K562 (cell line): Measurements from ENCODE around the gene RPL38. TPM values are rescaled to one million over a fixed set of nuclear protein-coding genes. Genes with fewer than 3 reads are reported as not detected.
A peak's percentile ranks its signal among the peaks of the same experiment; 100 is the strongest.

Source experiments
- ATAC-seq: fragments of 200-7000 bp; cut with Tn5 transposase; 3 replicates; pipeline ENCODE4 v1.9.1; 2020; ENCODE audit warnings: moderate library complexity
- BruUV-seq: library from RNA; stranded (reverse); fragments of 400-500 nt; replicated peaks from 2 replicates; lab custom pipeline; 2021; lab: Mats Ljungman, UMichigan
- CTCF ChIA-PET: fragments of 300-600 bp; formaldehyde crosslinking; extraction: SDS; loops from one replicate; lab custom pipeline; 2021; ENCODE audit warnings: low intra/inter-chr PET ratio; lab: Yijun Ruan, JAX
- POLR2A ChIA-PET: fragments of 300-600, 350-650 bp; sonication (Branson Sonifier 250); formaldehyde crosslinking; extraction: SDS; loops from one replicate; lab custom pipeline; 2021; ENCODE audit warnings: antibody characterized with exemption, inconsistent platforms; lab: Yijun Ruan, JAX
- DNase-seq, 4 experiments: peaks; one replicate each; pipeline versions ENCODE4 v3.0.0 to v3.0.0-alpha.2; 2011 to 2018; ENCODE audit warnings: low spot score in 3 of 4, mixed read lengths in 3 of 4; ENCODE audit errors: extremely low read depth in 1 of 4
- FAIRE-seq: peaks from 2 replicates; lab custom pipeline; 2011; peaks lifted over from hg19 to GRCh38; lab: Jason Lieb, UNC
- H2AFZ ChIP-seq: 2 replicates; pipeline ENCODE4 v1.6.0; 2011; ENCODE audit warnings: low read depth, low read length, control low read depth, inconsistent platforms
- H3K27ac ChIP-seq: fragments of 200-600 bp; 3 replicates; pipeline ENCODE4 v1.8.0; 2011; ENCODE audit warnings: low read depth, mild to moderate bottlenecking, control low read depth, inconsistent platforms, low read length, moderate library complexity, mixed read lengths; ENCODE audit errors: extremely low read depth
- H3K27me3 ChIP-seq, 2 experiments: fragments of 300-600 bp in 1 of 2; 2 replicates in 1 of 2; 3 replicates in 1 of 2; pipeline versions ENCODE4 v1.6.0 to v1.8.0; 2011; ENCODE audit warnings: inconsistent platforms in 2 of 2, low read length in 2 of 2, mild to moderate bottlenecking in 1 of 2, mixed read lengths in 1 of 2, moderate library complexity in 1 of 2; ENCODE audit not compliant: control insufficient read depth in 2 of 2, insufficient read depth in 2 of 2
- H3K36me3 ChIP-seq: fragments of 300-600 bp; 3 replicates; pipeline ENCODE4 v1.8.0; 2011; ENCODE audit warnings: mild to moderate bottlenecking, low read length, inconsistent platforms; ENCODE audit not compliant: control insufficient read depth, insufficient read depth
- H3K4me1 ChIP-seq, 2 experiments: fragments of 200-600 bp in 1 of 2; replicated peaks in 1 of 2; 2 replicates in 1 of 2; 3 replicates in 1 of 2; pipeline versions ENCODE4 v1.5.1 to v1.8.0; 2011; ENCODE audit warnings: inconsistent platforms in 2 of 2, low read length in 2 of 2, mild to moderate bottlenecking in 1 of 2, mixed read lengths in 1 of 2, moderate library complexity in 1 of 2; ENCODE audit not compliant: control insufficient read depth in 2 of 2, insufficient read depth in 2 of 2
- H3K4me2 ChIP-seq: 2 replicates; pipeline ENCODE4 v1.6.1; 2011; ENCODE audit warnings: low read length, control low read depth, inconsistent platforms, mixed read lengths; ENCODE audit not compliant: insufficient read depth
- H3K4me3 ChIP-seq: fragments of 200-600 bp; sonication (generic), shearing (Covaris generic); 2 replicates; pipeline ENCODE4 v1.5.1; 2016; ENCODE audit warnings: control low read depth, inconsistent platforms
- H3K79me2 ChIP-seq: fragments of 200-600 bp; 3 replicates; pipeline ENCODE4 v1.8.0; 2011; ENCODE audit warnings: low read length, inconsistent platforms; ENCODE audit not compliant: control insufficient read depth, insufficient read depth
- H3K9ac ChIP-seq, 2 experiments: 2 replicates each; pipeline versions ENCODE4 v1.6.0 to v1.6.1; 2011; ENCODE audit warnings: low read depth in 2 of 2, low read length in 2 of 2, control low read depth in 1 of 2, inconsistent platforms in 1 of 2, mild to moderate bottlenecking in 1 of 2, mixed read lengths in 1 of 2; ENCODE audit not compliant: insufficient read depth in 1 of 2
- H3K9me1 ChIP-seq: one replicate; pipeline ENCODE4 v1.6.0; 2011; ENCODE audit warnings: inconsistent platforms, mild to moderate bottlenecking, low read length, moderate library complexity; ENCODE audit not compliant: control insufficient read depth, insufficient read depth
- H3K9me3 ChIP-seq: replicated peaks from 2 replicates; pipeline ENCODE4 v1.5.1; 2011; ENCODE audit warnings: low read depth, low read length, inconsistent platforms; ENCODE audit not compliant: control insufficient read depth, insufficient read depth
- H4K20me1 ChIP-seq: replicated peaks from 2 replicates; pipeline ENCODE4 v1.6.1; 2011; ENCODE audit warnings: low read length, inconsistent platforms, mixed read lengths; ENCODE audit not compliant: control insufficient read depth, insufficient read depth
- CREB5 ChIP-seq: fragments of 250-450 bp; sonication (Bioruptor Pico); IDR thresholded peaks from 2 replicates; pipeline ENCODE4 v1.5.0; 2020; ENCODE audit warnings: mild to moderate bottlenecking
- HDAC3 ChIP-seq: fragments of 450-650 bp; IDR thresholded peaks from 2 replicates; pipeline ENCODE4 v1.6.1; 2018; ENCODE audit warnings: borderline replicate concordance, mild to moderate bottlenecking, moderate library complexity; ENCODE audit not compliant: partially characterized antibody
- IFI16 ChIP-seq: fragments of 250-450 bp; sonication (Bioruptor Pico); IDR thresholded peaks from 2 replicates; pipeline ENCODE4 v2.1.2; 2022; ENCODE audit warnings: mild to moderate bottlenecking, inconsistent platforms
- MTA1 ChIP-seq: fragments of 450-650 bp; IDR thresholded peaks from 2 replicates; pipeline ENCODE4 v1.6.1; 2017; ENCODE audit warnings: borderline replicate concordance
- NFXL1 ChIP-seq: fragments of 450-650 bp; formaldehyde crosslinking; IDR thresholded peaks from 2 replicates; pipeline ENCODE4 v1.4.0; 2021; ENCODE audit warnings: mild to moderate bottlenecking
- PPARD ChIP-seq: fragments of 250-450 bp; sonication (Bioruptor Pico); IDR thresholded peaks from 2 replicates; pipeline ENCODE4 v1.8.0; 2022; ENCODE audit warnings: inconsistent platforms, mild to moderate bottlenecking, moderate library complexity
- PTTG1 ChIP-seq: fragments of 450-650 bp; IDR thresholded peaks from 2 replicates; pipeline ENCODE4 v1.6.1; 2016; ENCODE audit warnings: low read depth, mild to moderate bottlenecking, missing genetic modification characterization, missing compliant biosample characterization
- TCFL5 ChIP-seq: fragments of 250-450 bp; sonication (Bioruptor Pico); conservative IDR thresholded peaks from 2 replicates; pipeline ENCODE4 v1.6.1; 2021; ENCODE audit warnings: mild to moderate bottlenecking, moderate library complexity, matching md5 sums
- TRIM24 ChIP-seq, 2 experiments: fragments of 450-650 bp; IDR thresholded peaks; 2 replicates each; pipeline ENCODE4 v1.6.1; 2016
- XRCC3 ChIP-seq: fragments of 450-650 bp; IDR thresholded peaks from 2 replicates; pipeline ENCODE4 v1.6.1; 2017; ENCODE audit warnings: mild to moderate bottlenecking, moderate library complexity
- ZNF644 ChIP-seq: fragments of 200-800 bp; sonication (Bioruptor generic); IDR thresholded peaks from 2 replicates; pipeline ENCODE4 v1.6.1; 2016; ENCODE audit warnings: low read depth, missing genetic modification characterization, missing compliant biosample characterization
- WGBS: fragments of 100-300 bp; shearing (Covaris generic); methylation state at CpG from one replicate; pipeline ENCODE4 v1.1.6; 2016; ENCODE audit warnings: low coverage, mixed read lengths; ENCODE audit not compliant: insufficient coverage; ENCODE audit errors: missing lambda C conversion rate; 5-methylcytosine and 5-hydroxymethylcytosine counted together
- in situ Hi-C: fragments of 300-500 bp; cut with MboI; formaldehyde crosslinking; loops from 4 replicates; pipeline ENCODE4 v1.15.0; 2018; ENCODE audit warnings: inconsistent platforms, mixed read lengths
- intact Hi-C: fragments of 100-400 bp; cut with micrococcal nuclease; formaldehyde crosslinking; loops from 2 replicates; pipeline ENCODE4 v1.14.2; 2022
- polyA plus RNA-seq, 8 experiments: library from polyadenylated mRNA; depleted of rRNA in 4 of 8; stranded (reverse) in 5 of 8; unstranded in 3 of 8; fragments of >200 nt; fragmentation: Nextera tagmentation in 2 of 8; fragmentation: Illumina TruSeq in 1 of 8; extraction: Ambion mirVana in 2 of 8; extraction: Trizol in 1 of 8; gene quantifications; 2 replicates each; pipeline versions ENCODE4 v1.2.1 to v1.2.3, GENCODE V29; 2011 to 2014; ENCODE audit warnings: inconsistent platforms in 1 of 8, missing spikeins in 1 of 8
- total RNA-seq, 7 experiments: library from RNA; depleted of rRNA in 6 of 7; stranded (reverse); fragments of >200 nt in 6 of 7; fragmentation: Illumina TruSeq in 2 of 7; extraction: Trizol in 2 of 7; gene quantifications; 2 replicates each; pipeline versions ENCODE4 v1.2.1 to v1.2.3, GENCODE V29; 2011 to 2021; ENCODE audit warnings: low replicate concordance in 1 of 7
- TF ChIP-seq, protein P1 (sequence below): fragments of 450-650 bp; IDR thresholded peaks from 2 replicates; pipeline ENCODE4 v1.6.1; 2017; ENCODE audit warnings: mild to moderate bottlenecking, moderate library complexity
- TF ChIP-seq, protein P2 (sequence below): fragments of 250-450 bp; sonication (Bioruptor Pico); IDR thresholded peaks from 2 replicates; pipeline ENCODE4 v1.8.0; 2021; ENCODE audit warnings: moderate library complexity, mild to moderate bottlenecking, inconsistent platforms
- TF ChIP-seq, protein P3 (sequence below): sonication (generic); formaldehyde crosslinking; IDR thresholded peaks from 2 replicates; pipeline ENCODE4 v1.8.0; 2022; ENCODE audit warnings: missing genetic modification reagents, mild to moderate bottlenecking, borderline replicate concordance

Gene RPL38
- total and polyA plus RNA-seq, 9 of the 15 experiments (the other 6 are each of a cell fraction or from before 2014, with no cell fraction given) = 1,224 to 3,864 (median 1,939) TPM

DNA sequence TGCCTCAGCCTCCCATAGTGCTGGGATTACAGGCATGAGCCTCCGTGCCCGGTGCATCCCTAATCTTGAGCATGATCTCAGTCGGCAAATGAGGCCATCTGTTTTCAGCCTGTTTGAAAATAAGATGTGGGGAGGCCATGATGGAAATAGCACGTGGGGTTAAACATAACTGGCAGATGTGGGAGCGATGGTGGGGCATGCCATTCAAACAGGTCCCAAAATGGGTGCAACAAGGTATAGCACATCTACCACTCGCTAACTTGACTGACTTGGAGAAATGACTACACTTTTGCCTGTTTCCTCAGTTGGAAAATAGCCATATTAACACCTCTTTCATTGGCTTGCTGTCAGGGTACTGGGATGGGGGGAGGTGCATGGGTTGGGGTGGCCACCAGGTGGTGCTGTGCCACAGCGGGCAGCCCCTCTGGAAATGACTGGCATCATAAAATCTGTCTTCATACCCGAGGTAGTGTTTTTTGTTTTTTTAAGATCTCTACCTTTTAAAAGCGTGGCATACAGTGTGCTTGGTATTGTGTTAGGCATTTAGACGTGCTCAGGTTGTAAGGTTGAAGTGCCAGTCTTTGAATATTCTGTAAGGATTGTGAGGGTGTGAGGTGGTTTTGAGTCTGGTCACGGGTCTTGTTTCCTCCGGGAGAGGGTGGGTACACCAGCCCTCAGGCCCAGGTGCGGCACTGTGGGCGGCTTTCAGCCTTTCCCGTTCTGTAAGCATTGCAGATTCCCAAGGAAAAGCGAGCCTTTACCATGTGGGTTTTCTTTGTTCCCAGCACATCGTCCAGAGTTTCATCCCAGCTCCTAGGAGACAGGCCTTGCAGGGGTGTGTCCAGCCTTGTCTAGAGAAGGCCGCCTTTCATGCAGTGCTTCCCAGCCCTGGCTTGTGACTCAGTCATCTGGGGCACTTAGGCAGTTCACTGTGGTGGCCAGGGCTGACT lies 7.0 kb downstream of the RPL38 start:
- peaks cover 39 to 47% of the 10 kb centered on the region in 2 experiments for H3K4me1 ChIP-seq
- in situ Hi-C loops (loop anchor here (5.0 kb wide), 1 partner anchor 142 kb away; no protein-coding TSS in a partner anchor), intact Hi-C loops (loop anchor here (1.0 to 5.0 kb wide), 3 partner anchors 72 to 152 kb away; partner anchors contain the start of gene BTBD17)
- peaks cover 1% of the 10 kb centered on the region for H3K9me1 ChIP-seq
- peaks cover 30% of the 10 kb centered on the region for H3K79me2 ChIP-seq
- no peak overlapping the region for H2AFZ ChIP-seq
- no TSS peak for BruUV-seq
- H3K27ac ChIP-seq = peak overlapping the region; percentile 34; the same call in 2 of the 3 replicates
- H4K20me1 ChIP-seq = peaks cover 51% of the 10 kb centered on the region
- no peaks in the 10 kb centered on the region for H3K27me3 ChIP-seq
- CTCF ChIA-PET = interaction anchor here (0.6 to 1.7 kb wide), 5 partner anchors 86 to 169 kb away, joined by 3 to 12 read pairs (median 6); partner anchors contain the start of gene BTBD17
- WGBS = 49% methylated on average over 18 of the region's 18 CpGs
- POLR2A ChIA-PET = interaction anchor here (0.6 to 1.9 kb wide), 6 partner anchors 22 to 657 kb away, joined by 3 to 9 read pairs (median 4); no protein-coding TSS in a partner anchor
- peaks cover 57% of the 10 kb centered on the region for H3K36me3 ChIP-seq
- peak; percentile 59 for ATAC-seq
- FAIRE-seq = peak; percentile 75
- no peak overlapping the region for H3K4me2 ChIP-seq
- peak; percentile 58 to 83 (median 65) for DNase-seq
- no peak overlapping the region for H3K4me3 ChIP-seq
- peak overlapping the region in 1 of 2 experiments; percentile 83; a peak in 2 of 4 replicates for H3K9ac ChIP-seq
- H3K9me3 ChIP-seq = no peaks in the 10 kb centered on the region
- no peak for TF ChIP-seq ZNF644
- no peak for TF ChIP-seq HDAC3
- no peak for TF ChIP-seq PTTG1 (tag)
- TF ChIP-seq TCFL5 = no peak
- TF ChIP-seq CREB5 (CRISPR knock-in tag) = no peak
- TF ChIP-seq, protein P1, sequence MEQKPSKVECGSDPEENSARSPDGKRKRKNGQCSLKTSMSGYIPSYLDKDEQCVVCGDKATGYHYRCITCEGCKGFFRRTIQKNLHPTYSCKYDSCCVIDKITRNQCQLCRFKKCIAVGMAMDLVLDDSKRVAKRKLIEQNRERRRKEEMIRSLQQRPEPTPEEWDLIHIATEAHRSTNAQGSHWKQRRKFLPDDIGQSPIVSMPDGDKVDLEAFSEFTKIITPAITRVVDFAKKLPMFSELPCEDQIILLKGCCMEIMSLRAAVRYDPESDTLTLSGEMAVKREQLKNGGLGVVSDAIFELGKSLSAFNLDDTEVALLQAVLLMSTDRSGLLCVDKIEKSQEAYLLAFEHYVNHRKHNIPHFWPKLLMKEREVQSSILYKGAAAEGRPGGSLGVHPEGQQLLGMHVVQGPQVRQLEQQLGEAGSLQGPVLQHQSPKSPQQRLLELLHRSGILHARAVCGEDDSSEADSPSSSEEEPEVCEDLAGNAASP = no peak
- TF ChIP-seq, protein P2, sequence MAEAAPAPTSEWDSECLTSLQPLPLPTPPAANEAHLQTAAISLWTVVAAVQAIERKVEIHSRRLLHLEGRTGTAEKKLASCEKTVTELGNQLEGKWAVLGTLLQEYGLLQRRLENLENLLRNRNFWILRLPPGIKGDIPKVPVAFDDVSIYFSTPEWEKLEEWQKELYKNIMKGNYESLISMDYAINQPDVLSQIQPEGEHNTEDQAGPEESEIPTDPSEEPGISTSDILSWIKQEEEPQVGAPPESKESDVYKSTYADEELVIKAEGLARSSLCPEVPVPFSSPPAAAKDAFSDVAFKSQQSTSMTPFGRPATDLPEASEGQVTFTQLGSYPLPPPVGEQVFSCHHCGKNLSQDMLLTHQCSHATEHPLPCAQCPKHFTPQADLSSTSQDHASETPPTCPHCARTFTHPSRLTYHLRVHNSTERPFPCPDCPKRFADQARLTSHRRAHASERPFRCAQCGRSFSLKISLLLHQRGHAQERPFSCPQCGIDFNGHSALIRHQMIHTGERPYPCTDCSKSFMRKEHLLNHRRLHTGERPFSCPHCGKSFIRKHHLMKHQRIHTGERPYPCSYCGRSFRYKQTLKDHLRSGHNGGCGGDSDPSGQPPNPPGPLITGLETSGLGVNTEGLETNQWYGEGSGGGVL (CRISPR knock-in tag) = no peak
- TF ChIP-seq, protein P3, sequence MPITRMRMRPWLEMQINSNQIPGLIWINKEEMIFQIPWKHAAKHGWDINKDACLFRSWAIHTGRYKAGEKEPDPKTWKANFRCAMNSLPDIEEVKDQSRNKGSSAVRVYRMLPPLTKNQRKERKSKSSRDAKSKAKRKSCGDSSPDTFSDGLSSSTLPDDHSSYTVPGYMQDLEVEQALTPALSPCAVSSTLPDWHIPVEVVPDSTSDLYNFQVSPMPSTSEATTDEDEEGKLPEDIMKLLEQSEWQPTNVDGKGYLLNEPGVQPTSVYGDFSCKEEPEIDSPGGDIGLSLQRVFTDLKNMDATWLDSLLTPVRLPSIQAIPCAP = no peak
- 0 out of 2 replicates have a peak, but pooled peaks have one; percentile 14 for TF ChIP-seq MTA1
- TF ChIP-seq IFI16 (CRISPR knock-in tag) = no peak
- TF ChIP-seq TRIM24 (IDR thresholded peaks at IDR 0.05) = no peak
- TF ChIP-seq NFXL1 (CRISPR knock-in tag) = no peak
- TF ChIP-seq XRCC3 = no peak
- TF ChIP-seq PPARD (CRISPR knock-in tag) = no peak
